ENCODE data around the gene STAG1.
"Not testable (repeated sequence)": the region's sequence is repeated elsewhere in the genome, so short reads cannot be mapped to it uniquely, and the experiment has no call there.

STAG1 gene

GRCh38 chr3:136752172-136752421 lies at the start of gene STAG1:
STAG1 (minus strand) TSS chr3:136752378; CDS start chr3:136630898, 121,480 bp downstream.
- in situ Hi-C loops (cut with MboI; ENCODE audit: low sequenced_read_pairs), result no loop called here

GRCh38 chr3:136801146-136801545 lies 49.0 kb upstream of the STAG1 start:
- in situ Hi-C loops (cut with MboI; ENCODE audit: low sequenced_read_pairs), result not testable (repeated sequence)

GRCh38 chr3:136792556-136793330 lies 40.6 kb upstream of the STAG1 start:
- in situ Hi-C loops (cut with MboI; ENCODE audit: low sequenced_read_pairs), result no loop called here

- in situ Hi-C loops (cut with MboI; ENCODE audit: low sequenced_read_pairs), result no loop called here
These were observed 38.6 kb upstream of the STAG1 start for GRCh38 chr3:136790786-136791185.

- in situ Hi-C loops (cut with MboI; ENCODE audit: low sequenced_read_pairs), result no loop called here
These were observed 37.8 kb upstream of the STAG1 start for GRCh38 chr3:136789976-136790375.

GRCh38 chr3:136788154-136788553 lies 36.0 kb upstream of the STAG1 start:
- in situ Hi-C loops (cut with MboI; ENCODE audit: low sequenced_read_pairs), result no loop called here

GRCh38 chr3:136787349-136787748 lies 35.2 kb upstream of the STAG1 start:
- in situ Hi-C loops (cut with MboI; ENCODE audit: low sequenced_read_pairs), result no loop called here

GRCh38 chr3:136783708-136784191 lies 31.6 kb upstream of the STAG1 start:
- in situ Hi-C loops (cut with MboI; ENCODE audit: low sequenced_read_pairs), result no loop called here

GRCh38 chr3:136780741-136781140 lies 28.6 kb upstream of the STAG1 start:
- in situ Hi-C loops (cut with MboI; ENCODE audit: low sequenced_read_pairs), result no loop called here

- in situ Hi-C loops (cut with MboI; ENCODE audit: low sequenced_read_pairs), result no loop called here
These were observed 26.7 kb upstream of the STAG1 start for GRCh38 chr3:136778865-136779264.

GRCh38 chr3:136772709-136773108 lies 20.5 kb upstream of the STAG1 start:
- in situ Hi-C loops (cut with MboI; ENCODE audit: low sequenced_read_pairs), result no loop called here

- in situ Hi-C loops (cut with MboI; ENCODE audit: low sequenced_read_pairs), result not testable (repeated sequence)
These were observed 6.3 kb upstream of the STAG1 start for GRCh38 chr3:136758160-136759102.

- in situ Hi-C loops (cut with MboI; ENCODE audit: low sequenced_read_pairs), result no loop called here
These were observed 3.0 kb upstream of the STAG1 start for GRCh38 chr3:136755192-136755591.

GRCh38 chr3:136753326-136753939 lies 1.3 kb upstream of the STAG1 start:
- in situ Hi-C loops (cut with MboI; ENCODE audit: low sequenced_read_pairs), result no loop called here

- in situ Hi-C loops (cut with MboI; ENCODE audit: low sequenced_read_pairs), result no loop called here
These were observed 496 bp upstream of the STAG1 start for GRCh38 chr3:136752422-136753325.

- in situ Hi-C loops (cut with MboI; ENCODE audit: low sequenced_read_pairs), result no loop called here
These were observed 634 bp downstream of the STAG1 start for GRCh38 chr3:136751316-136752171.

GRCh38 chr3:136750897-136751315 lies 1.3 kb downstream of the STAG1 start:
- in situ Hi-C loops (cut with MboI; ENCODE audit: low sequenced_read_pairs), result no loop called here

GRCh38 chr3:136750209-136750896 lies 1.8 kb downstream of the STAG1 start:
- in situ Hi-C loops (cut with MboI; ENCODE audit: low sequenced_read_pairs), result no loop called here

- in situ Hi-C loops (cut with MboI; ENCODE audit: low sequenced_read_pairs), result not testable (repeated sequence)
These were observed 2.6 kb downstream of the STAG1 start for GRCh38 chr3:136749602-136750001.
